Smooth muscle cell (in vitro differentiated cells): Measurements from ENCODE around the gene PTMS. TPM values are rescaled to one million over a fixed set of nuclear protein-coding genes. Genes with fewer than 3 reads are reported as not detected.

Source experiments
- DNase-seq: peaks from one replicate; lab custom pipeline; 2025; ENCODE audit not compliant: unreplicated experiment; lab: John Stamatoyannopoulos, UW
- H2AFZ ChIP-seq: fragments of 200-600 bp; sonication (generic); 2 replicates; pipeline ENCODE4 v1.6.0; 2016; ENCODE audit warnings: antibody characterized with exemption, low read depth, mild to moderate bottlenecking
- H3F3A ChIP-seq: fragments of 200-600 bp; sonication (generic); 2 replicates; pipeline ENCODE4 v1.6.0; 2017; ENCODE audit warnings: antibody characterized with exemption, low read depth
- H3K27ac ChIP-seq: fragments of 200-600 bp; sonication (generic); 2 replicates; pipeline ENCODE4 v1.5.1; 2016; ENCODE audit warnings: low read depth, mild to moderate bottlenecking
- H3K27me3 ChIP-seq: fragments of 200-600 bp; sonication (generic); 2 replicates; pipeline ENCODE4 v1.6.1; 2016; ENCODE audit warnings: low read depth, mild to moderate bottlenecking
- H3K36me3 ChIP-seq: fragments of 200-600 bp; sonication (generic); 2 replicates; pipeline ENCODE4 v1.5.1; 2016; ENCODE audit warnings: low read depth
- H3K4me1 ChIP-seq: fragments of 200-600 bp; sonication (generic); 2 replicates; pipeline ENCODE4 v1.5.1; 2016; ENCODE audit warnings: low read depth
- H3K4me2 ChIP-seq: fragments of 200-600 bp; sonication (generic); 2 replicates; pipeline ENCODE4 v1.6.0; 2016; ENCODE audit warnings: mild to moderate bottlenecking
- H3K4me3 ChIP-seq: fragments of 200-600 bp; sonication (generic); 2 replicates; pipeline ENCODE4 v1.5.1; 2016; ENCODE audit warnings: mild to moderate bottlenecking
- H3K79me2 ChIP-seq: fragments of 200-600 bp; sonication (generic); 2 replicates; pipeline ENCODE4 v1.6.0; 2016; ENCODE audit warnings: low read depth, mild to moderate bottlenecking
- H3K9ac ChIP-seq: fragments of 200-600 bp; sonication (generic); 2 replicates; pipeline ENCODE4 v1.6.0; 2016; ENCODE audit warnings: low read depth
- H3K9me3 ChIP-seq: fragments of 200-600 bp; sonication (generic); replicated peaks from 2 replicates; pipeline ENCODE4 v1.5.1; 2016; ENCODE audit warnings: low read depth
- H4K20me1 ChIP-seq: fragments of 200-600 bp; sonication (generic); 2 replicates; pipeline ENCODE4 v1.6.0; 2016; ENCODE audit warnings: low read depth
- CTCF ChIP-seq: fragments of 200-600 bp; sonication (generic); IDR thresholded peaks from 2 replicates; pipeline ENCODE4 v1.5.1; 2017; ENCODE audit warnings: borderline replicate concordance, mild to moderate bottlenecking, antibody characterized with exemption; ENCODE audit not compliant: insufficient read depth, poor library complexity, severe bottlenecking
- WGBS: methylation state at CpG from one replicate; pipeline ENCODE4 v1.1.7; 2016; ENCODE audit warnings: low lambda C conversion rate; 5-methylcytosine and 5-hydroxymethylcytosine counted together
- polyA plus RNA-seq: library from polyadenylated mRNA; unstranded; fragments of >200 nt; fragmentation: Nextera tagmentation; extraction: Ambion mirVana; gene quantifications from 2 replicates; pipeline ENCODE4 v1.2.1, GENCODE V29; 2016
- total RNA-seq: library from RNA; depleted of rRNA; stranded (reverse); fragments of >200 nt; gene quantifications from 2 replicates; pipeline ENCODE4 v1.2.3, GENCODE V29; 2014

PTMS gene
- total and polyA plus RNA-seq, 2 experiments from 2014 or later, result 115 to 379 TPM

DNA sequence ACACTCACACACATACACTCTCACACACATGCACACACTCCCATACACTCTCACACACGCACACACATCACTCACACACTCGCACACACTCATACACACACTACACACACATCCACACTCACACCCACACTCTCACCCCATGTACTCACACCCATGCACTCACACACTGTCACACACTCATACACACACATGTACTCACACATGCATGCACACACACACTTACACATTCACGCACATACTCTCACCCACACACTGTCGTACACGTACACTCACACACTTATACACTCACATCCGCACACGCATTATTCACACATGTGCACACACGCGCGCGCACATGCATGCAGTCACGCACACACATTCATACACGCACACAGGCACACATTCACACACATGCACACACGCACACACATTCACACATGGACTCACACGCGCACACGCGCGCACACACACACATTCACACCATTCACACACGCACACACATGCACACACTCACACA lies 51.5 kb downstream of the PTMS start:
- WGBS, result 93% methylated on average over 20 of the region's 20 CpGs
- H3K27ac ChIP-seq, result no peak overlapping the region
- no peaks in the 10 kb centered on the region for H3K9me3 ChIP-seq

DNA sequence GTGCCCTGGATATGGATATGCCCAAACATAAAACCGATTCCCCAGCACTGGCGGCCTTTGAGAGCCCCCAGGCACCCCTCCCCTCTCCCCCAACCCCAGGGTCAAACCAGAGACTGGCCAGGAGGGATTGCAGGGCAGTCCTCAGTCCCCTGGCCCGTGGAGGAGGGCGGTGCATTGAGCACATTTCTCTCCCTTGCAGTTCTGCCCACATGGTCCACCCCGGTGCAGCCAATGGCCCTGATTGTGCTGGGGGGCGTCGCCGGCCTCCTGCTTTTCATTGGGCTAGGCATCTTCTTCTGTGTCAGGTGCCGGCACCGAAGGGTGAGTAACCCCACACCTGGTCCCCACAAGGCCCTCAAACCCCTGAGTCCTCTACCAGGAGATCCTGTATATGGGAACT lies 52.1 kb downstream of the PTMS start:
- no peak for TF ChIP-seq CTCF
- H3F3A ChIP-seq, result no peaks in the 10 kb centered on the region
- no peak for DNase-seq
- peaks cover 5% of the 10 kb centered on the region for H3K27me3 ChIP-seq
- no peak overlapping the region for H3K27ac ChIP-seq
- H3K4me3 ChIP-seq, result no peak overlapping the region
- H4K20me1 ChIP-seq, result no peaks in the 10 kb centered on the region
- H2AFZ ChIP-seq, result no peak overlapping the region
- no peak overlapping the region for H3K9ac ChIP-seq
- 69% methylated on average over 10 of the region's 10 CpGs for WGBS
- no peaks in the 10 kb centered on the region for H3K79me2 ChIP-seq
- H3K36me3 ChIP-seq, result no peaks in the 10 kb centered on the region
- no peak overlapping the region for H3K4me2 ChIP-seq
- peaks cover 25% of the 10 kb centered on the region for H3K4me1 ChIP-seq
- no peaks in the 10 kb centered on the region for H3K9me3 ChIP-seq

More for the DNA sequence above, 51.5 kb downstream of the PTMS start:
- Histone ChIP-seq H4K20me1 (no peaks in the 10 kb centered on the region), H3K36me3 (no peaks in the 10 kb centered on the region), H3F3A (no peaks in the 10 kb centered on the region), H3K4me3 (no peak overlapping the region), H3K4me1 (peaks cover 23% of the 10 kb centered on the region), H3K9ac (no peak overlapping the region), H3K4me2 (no peak overlapping the region), H3K79me2 (no peaks in the 10 kb centered on the region), H3K27me3 (peaks cover 2% of the 10 kb centered on the region), H2AFZ (no peak overlapping the region)
- TF ChIP-seq CTCF, result no peak
- no peak for DNase-seq

- WGBS, result 72% methylated on average over 5 of the region's 5 CpGs
- peaks cover 28% of the 10 kb centered on the region for H3K4me1 ChIP-seq
- no peaks in the 10 kb centered on the region for H4K20me1 ChIP-seq
- no peak overlapping the region for H3K4me2 ChIP-seq
- TF ChIP-seq CTCF, result no peak
- DNase-seq, result no peak
- H3K79me2 ChIP-seq, result no peaks in the 10 kb centered on the region
- H3K9me3 ChIP-seq, result no peaks in the 10 kb centered on the region
- no peak overlapping the region for H3K27ac ChIP-seq
- H2AFZ ChIP-seq, result no peak overlapping the region
- no peaks in the 10 kb centered on the region for H3K36me3 ChIP-seq
- H3K27me3 ChIP-seq, result peaks cover 5% of the 10 kb centered on the region
- H3K4me3 ChIP-seq, result no peak overlapping the region
- no peaks in the 10 kb centered on the region for H3F3A ChIP-seq
- no peak overlapping the region for H3K9ac ChIP-seq
Measured at GRCh38 chr12:6818645-6819044, 52.5 kb downstream of the PTMS start.

DNA sequence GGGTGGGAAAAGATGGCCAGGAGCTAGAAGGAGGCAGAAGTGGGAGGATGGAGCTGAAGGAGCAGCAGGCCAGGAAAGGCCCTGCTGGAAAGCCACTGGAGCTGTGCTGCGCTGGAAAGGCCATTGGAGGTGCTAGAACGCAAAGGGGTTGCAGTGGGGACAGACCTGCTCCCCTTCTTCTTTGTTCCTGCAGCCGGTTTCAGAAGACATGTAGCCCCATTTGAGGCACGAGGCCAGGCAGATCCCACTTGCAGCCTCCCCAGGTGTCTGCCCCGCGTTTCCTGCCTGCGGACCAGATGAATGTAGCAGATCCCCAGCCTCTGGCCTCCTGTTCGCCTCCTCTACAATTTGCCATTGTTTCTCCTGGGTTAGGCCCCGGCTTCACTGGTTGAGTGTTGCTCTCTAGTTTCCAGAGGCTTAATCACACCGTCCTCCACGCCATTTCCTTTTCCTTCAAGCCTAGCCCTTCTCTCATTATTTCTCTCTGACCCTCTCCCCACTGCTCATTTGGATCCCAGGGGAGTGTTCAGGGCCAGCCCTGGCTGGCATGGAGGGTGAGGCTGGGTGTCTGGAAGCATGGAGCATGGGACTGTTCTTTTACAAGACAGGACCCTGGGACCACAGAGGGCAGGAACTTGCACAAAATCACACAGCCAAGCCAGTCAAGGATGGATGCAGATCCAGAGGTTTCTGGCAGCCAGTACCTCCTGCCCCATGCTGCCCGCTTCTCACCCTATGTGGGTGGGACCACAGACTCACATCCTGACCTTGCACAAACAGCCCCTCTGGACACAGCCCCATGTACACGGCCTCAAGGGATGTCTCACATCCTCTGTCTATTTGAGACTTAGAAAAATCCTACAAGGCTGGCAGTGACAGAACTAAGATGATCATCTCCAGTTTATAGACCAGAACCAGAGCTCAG lies 53.2 kb downstream of the PTMS start:
- no peak overlapping the region for H3K27ac ChIP-seq
- 75% methylated on average over 13 of the region's 13 CpGs for WGBS
- no peaks in the 10 kb centered on the region for H3F3A ChIP-seq
- no peak overlapping the region for H2AFZ ChIP-seq
- no peaks in the 10 kb centered on the region for H3K9me3 ChIP-seq
- peaks cover 5% of the 10 kb centered on the region for H3K27me3 ChIP-seq
- no peaks in the 10 kb centered on the region for H3K79me2 ChIP-seq
- no peak for DNase-seq
- H3K4me1 ChIP-seq, result peaks cover 28% of the 10 kb centered on the region
- no peak overlapping the region for H3K9ac ChIP-seq
- TF ChIP-seq CTCF, result no peak
- H4K20me1 ChIP-seq, result no peaks in the 10 kb centered on the region
- H3K4me3 ChIP-seq, result no peak overlapping the region
- H3K36me3 ChIP-seq, result no peaks in the 10 kb centered on the region
- H3K4me2 ChIP-seq, result no peak overlapping the region
